GM21619 (cell line): ENCODE data around the gene NCLN.

Experiments used
- ATAC-seq: cut with Tn5 transposase; IDR thresholded peaks from one replicate; pipeline ENCODE4 v1.9.1; 2021; ENCODE audit not compliant: unreplicated experiment

Gene NCLN, protein sequence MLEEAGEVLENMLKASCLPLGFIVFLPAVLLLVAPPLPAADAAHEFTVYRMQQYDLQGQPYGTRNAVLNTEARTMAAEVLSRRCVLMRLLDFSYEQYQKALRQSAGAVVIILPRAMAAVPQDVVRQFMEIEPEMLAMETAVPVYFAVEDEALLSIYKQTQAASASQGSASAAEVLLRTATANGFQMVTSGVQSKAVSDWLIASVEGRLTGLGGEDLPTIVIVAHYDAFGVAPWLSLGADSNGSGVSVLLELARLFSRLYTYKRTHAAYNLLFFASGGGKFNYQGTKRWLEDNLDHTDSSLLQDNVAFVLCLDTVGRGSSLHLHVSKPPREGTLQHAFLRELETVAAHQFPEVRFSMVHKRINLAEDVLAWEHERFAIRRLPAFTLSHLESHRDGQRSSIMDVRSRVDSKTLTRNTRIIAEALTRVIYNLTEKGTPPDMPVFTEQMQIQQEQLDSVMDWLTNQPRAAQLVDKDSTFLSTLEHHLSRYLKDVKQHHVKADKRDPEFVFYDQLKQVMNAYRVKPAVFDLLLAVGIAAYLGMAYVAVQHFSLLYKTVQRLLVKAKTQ

DNA sequence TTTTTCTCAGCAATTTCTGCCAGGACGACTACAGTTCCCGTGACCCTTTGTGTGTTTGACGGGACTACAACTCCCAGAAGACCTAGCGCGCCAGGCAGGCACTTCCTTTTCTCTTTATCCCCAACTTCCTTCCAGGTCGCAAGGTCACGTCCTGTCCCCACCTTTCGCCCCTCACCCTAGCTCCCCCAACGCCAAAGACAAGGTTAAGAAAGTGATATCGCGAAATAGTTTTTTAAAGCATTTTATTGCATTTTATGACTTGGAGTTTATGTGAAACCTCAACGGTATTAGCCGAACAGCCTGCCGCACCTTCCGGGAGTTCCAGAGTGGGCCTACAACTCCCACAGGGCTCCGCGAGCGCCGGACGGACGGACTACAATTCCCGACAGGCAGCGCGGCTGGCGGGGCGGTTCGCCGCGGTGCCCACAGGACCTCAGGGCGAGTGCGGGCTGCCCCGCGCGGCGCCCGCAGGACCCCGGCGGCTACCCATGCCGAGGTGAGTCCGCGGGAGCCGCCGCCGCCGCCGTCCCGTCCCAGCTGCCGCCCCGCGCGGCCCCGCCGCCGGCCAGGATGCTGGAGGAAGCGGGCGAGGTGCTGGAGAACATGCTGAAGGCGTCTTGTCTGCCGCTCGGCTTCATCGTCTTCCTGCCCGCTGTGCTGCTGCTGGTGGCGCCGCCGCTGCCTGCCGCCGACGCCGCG lies at the start of gene NCLN:
TSS of gene NCLN (plus strand) at position 470 of the 699 bp plus-strand sequence. CDS start at position 571, 101 bp downstream.
- ATAC-seq = peak; percentile 70

DNA sequence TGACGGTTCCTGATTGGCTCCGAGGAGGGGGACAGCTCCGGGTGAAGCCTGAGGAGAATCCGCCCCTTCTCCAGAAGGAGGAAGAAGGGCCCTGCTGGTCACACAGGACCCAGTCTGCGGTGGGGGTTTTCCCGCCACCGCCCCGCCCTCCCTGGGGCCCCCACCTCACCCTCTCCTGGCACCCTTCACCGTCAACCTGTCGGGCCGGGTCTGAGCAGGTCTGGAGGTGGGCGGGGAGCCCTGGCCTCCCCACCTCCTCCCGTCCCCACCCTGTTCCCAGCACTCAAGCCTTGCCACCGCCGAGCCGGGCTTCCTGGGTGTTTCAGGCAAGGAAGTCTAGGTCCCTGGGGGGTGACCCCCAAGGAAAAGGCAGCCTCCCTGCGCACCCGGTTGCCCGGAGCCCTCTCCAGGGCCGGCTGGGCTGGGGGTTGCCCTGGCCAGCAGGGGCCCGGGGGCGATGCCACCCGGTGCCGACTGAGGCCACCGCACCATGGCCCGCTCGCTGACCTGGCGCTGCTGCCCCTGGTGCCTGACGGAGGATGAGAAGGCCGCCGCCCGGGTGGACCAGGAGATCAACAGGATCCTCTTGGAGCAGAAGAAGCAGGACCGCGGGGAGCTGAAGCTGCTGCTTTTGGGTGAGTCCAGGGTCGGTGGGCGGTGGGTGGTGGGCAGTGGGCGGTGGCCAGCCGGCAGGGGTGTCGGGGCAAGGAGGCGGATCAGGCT lies 49.6 kb upstream of the NCLN start, which contains the start of gene GNA15:
TSS of gene GNA15 (plus strand) at position 73 of the 723 bp plus-strand sequence. CDS start at position 491, 418 bp downstream.
- no peak for ATAC-seq

GRCh38 chr19:3136684-3137055 lies 49.1 kb upstream of the NCLN start:
- ATAC-seq = no peak

DNA sequence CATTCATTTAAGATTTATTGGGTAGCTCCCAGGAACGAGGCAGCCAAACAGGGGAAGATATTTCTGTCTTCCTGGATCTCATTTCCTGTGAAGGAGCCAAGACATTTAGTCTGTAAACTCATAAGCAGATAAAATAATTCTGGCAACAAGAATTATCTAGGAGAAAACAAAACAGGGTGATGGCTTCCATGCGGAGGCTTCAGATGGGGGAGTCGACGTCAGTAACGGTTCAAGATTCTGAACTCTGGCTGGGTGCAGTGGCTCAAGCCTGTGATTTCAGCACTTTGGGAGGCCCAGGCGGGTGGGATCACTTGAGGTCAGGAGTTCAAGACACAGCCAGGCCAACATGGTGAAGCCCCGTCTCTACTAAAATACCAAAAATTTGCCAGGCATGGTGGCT lies 48.6 kb upstream of the NCLN start:
- ATAC-seq = no peak

DNA sequence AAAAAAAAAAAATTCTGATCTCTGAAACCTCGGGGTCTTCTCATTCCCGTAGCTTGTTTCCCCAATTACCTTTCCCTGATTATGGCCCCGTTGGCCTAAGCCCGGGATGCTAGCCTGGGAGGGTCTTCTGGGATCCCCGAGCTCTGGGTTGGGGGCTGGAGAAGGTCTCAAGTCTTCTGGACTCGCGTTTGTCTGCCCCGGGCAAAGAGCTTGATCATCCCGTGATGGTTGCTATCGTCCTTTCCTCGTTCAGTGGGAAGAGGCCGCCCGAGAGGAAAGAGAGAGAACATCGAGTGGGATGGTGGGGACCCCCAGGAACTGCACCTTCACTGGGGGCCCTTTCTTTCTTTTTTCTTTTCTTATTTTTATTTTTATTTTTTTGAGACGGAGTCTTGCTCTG lies 47.5 kb upstream of the NCLN start:
- no peak for ATAC-seq

DNA sequence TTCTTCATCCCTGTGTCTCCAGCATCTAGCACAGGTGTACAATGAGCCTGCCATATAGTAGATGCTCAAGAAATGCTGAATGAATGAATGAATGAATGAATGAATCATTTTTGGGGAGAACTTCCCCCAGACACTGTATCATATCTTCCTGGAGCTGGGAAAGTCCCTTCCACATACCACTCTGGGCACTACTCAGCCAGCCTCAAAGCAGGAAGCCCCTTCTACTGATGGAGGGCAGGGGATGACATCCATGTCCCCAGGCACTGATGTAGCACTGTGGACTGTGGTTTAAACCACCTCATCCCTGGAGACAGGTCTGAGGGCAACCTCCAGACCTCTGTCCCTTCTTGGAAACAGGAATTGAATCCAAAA lies 45.1 kb upstream of the NCLN start:
- ATAC-seq = no peak

DNA sequence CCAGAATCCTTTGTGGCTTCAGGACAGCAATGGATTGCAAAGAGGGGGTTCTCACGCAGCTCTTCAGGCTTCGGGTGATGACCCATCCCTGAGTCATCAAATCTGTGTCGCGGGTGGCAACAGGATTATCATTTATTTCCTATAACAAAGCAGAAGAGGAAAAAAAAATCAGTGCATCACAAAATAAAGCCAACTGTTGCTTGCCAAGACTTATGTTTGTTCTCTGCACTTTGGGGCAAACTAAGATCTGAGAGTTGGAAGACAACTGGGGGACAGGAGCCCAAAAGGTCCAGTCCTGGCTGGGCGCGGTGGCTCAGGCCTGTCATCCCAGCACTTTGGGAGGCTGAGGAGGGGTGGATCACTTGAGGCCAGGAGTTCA lies 43.4 kb upstream of the NCLN start:
- ATAC-seq = no peak

DNA sequence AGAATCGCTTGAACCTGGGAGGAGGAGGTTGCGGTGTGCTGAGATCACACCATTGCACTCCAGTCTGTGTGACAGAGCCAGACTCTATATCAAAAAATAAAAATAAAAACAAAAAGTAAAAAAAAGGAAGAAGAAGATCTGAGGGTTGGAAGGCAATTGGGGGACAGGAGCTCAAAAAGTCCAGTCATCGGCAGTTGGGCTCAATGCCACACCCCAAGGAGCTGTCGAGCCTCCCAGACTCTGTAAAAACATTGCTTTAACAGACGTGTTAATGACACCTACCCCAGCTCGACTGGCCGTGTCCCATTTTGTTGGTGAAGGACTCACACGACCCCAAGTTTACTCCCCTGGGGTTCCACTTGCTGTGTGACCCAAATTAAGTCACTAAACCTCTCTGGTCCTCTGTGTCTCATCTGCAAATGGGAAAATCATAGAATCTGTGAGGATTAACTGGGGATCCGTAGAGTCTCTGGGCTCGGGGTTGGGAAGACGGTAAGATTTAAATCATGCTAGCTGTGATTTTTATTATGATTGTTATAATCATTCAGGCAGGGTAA lies 42.9 kb upstream of the NCLN start:
- ATAC-seq = no peak

GRCh38 chr19:3145909-3146676 lies 39.6 kb upstream of the NCLN start:
- ATAC-seq = no peak

DNA sequence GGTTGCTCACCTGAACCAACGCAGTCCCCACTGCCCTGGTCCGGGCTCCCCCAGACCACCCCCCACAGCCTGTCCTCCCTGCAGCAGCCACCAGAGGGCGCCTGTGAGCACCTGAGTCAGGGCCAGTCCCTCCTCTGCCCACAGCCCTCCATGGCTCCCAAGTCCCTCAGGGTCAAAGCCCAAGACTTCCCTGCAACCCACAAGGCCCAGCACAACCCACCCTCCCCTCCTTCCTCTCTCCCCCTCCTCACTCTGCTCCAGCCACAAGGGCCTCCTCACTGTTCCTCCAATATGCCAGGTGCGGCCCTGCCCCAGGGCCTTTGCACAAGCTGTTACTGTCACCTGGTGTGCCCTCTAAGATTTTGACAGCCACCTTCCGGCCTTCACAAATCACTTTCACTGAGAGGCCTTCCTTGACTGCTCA lies 39.0 kb upstream of the NCLN start:
- no peak for ATAC-seq

DNA sequence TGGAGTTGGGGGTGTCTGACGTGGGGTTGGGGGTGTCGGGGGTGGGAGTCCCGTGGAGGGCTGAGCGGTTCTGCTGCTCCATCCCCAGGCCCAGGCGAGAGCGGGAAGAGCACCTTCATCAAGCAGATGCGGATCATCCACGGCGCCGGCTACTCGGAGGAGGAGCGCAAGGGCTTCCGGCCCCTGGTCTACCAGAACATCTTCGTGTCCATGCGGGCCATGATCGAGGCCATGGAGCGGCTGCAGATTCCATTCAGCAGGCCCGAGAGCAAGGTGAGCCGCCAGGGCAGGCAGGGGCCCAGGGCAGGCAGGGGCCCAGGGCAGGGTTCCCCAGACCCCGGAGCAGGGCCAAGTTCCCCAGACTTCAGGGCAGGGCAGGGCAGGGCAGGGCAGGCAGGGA lies 37.2 kb upstream of the NCLN start:
- no peak for ATAC-seq

DNA sequence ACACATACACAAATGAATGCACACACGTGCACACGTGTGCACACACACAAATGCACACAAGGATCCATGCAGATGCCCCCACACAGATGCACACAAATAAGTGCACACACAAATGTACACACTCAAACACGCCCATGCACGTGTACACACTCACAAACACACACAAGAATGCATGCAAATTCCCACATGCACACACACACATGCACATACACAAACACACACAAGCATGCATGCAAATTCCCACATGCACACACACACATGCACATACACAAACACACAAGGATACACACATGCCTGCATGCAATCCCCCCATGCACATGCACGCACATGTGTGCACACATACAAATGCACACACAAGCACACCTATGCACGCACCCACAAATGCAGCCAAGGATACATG lies 36.6 kb upstream of the NCLN start:
- ATAC-seq = no peak

GRCh38 chr19:3149526-3150505 lies 35.9 kb upstream of the NCLN start:
- no peak for ATAC-seq

DNA sequence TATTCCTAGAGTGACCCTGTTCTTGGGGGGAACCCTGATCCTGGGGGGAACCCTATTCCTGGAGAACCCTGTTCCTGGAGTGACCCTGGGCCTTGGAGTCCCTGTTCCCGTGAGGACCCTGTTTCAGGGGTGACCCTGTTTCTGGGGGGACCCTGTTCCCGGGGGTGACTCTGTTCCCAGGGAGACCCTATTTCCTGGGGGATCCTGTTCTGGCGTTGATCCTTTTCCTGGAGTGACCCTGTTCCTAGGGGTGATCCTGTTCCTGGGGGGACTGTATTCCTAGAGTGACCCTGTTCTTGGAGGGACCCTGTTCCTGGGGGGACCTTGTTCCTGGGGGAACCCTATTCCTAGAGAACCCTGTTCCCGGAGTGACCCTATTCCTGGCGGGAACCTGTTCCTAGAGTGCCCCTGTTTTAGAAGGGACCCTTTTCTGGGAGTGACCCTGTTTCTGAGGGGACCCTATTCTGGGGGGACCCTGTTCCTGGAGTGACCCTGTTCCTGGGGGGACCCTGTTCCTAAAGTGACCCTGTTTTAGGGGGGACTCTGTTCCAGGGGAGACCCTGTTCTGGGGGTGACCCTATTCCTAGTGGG lies 34.9 kb upstream of the NCLN start:
- no peak for ATAC-seq

DNA sequence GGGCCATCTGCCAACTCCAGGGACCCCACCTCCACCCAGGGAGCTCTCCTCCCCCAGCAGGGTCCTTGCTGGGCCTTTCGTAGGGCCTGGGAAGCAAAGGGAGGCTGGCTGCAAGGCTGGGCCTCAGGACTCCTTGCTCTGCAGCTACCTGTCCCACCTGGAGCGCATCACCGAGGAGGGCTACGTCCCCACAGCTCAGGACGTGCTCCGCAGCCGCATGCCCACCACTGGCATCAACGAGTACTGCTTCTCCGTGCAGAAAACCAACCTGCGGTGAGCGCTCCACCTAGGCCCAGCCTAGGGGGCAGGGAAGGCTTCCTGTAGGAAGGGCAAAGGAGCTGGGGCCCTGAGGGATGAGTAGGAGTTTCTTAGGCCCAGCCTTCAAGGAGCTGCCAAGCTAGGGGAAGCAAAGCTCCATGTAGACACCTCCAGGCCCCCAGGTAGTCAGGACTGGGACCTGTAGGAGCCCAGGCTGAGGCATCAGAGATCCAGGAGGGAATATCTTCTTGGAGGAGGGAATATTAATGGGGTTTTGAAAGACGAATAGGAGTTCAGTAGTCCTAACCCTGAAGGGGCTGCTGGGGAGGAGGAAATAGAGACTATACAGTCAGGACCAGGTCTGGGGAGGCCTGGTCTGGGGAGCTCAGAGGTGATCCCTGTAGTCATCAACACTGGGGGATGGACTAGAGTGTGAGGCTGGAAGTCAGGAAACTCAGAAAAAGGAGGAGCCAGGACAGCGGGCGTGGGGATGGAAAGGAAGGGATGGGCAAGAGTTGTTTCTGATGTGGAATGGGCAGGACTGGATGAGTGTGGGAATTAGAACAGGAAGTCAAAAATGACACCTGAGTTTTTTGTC lies 33.9 kb upstream of the NCLN start:
- no peak for ATAC-seq

DNA sequence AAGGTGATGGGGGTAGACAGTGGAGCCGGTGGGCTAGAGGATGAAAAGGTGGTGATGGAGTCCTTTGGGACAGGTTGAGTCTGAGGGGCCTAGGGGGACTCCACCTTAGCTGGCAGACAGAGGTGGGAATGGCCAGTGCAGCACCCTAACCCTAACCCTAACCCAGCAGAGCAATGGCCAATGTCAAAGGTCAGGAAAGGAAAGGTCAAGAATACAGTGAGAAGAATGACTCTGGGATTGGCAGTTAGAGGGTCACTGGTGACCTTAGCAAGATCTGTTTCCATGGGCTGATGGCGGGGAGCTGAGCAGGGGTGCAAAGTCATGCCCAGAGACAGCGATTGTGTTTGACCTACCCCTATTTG lies 33.3 kb upstream of the NCLN start:
- ATAC-seq = no peak

DNA sequence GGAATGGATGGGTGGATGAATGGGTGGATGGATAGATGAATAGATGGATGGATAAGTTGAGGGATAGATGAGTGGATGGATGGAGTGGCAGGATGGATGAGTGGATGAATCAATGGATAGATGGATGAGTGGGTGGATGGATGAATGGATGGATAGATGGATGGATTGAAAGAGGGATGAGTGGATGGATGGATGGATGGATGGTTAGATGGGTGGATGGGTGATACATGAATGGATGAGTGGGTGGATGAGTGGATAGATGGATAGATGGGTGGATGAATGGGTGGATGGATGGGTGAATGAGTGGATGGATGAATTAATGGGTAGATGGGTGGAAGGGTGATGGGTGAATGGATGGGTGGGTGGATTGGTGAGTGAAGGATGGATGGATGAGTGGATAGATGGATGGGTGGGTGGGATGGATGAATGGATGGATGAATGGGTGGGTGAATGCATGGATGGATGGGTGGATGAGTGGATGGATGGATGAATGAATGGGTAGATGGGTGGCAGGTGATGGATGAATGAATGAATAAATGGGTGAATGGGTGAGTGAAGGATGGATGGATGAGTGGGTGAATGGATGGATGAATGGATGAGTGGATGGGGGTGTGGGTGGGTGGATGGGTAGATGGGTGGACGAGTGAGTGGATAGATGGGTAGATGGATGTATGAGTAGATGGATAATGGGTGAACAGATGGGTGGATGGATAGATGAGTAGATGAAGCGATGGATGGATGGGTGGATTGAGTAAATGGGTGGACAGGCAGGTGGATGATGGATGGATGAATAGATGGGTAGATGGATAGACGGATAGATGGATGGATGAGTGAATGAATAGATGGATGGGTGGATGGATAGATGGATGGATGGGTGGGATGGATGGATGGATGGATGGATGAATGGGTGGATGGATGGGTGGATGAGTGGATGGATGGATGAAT lies 32.2 kb upstream of the NCLN start:
- no peak for ATAC-seq
